ENCODE measurements around the gene MAGI2.

GRCh38 chr7:78185149-78185745 is 1268.2 kb downstream of the MAGI2 start:
- TF ChIP-seq ISL1 (CRISPR knock-in tag; IDR thresholded peaks at IDR 0.05) (no peak), ZFP3 (CRISPR knock-in tag; IDR thresholded peaks at IDR 0.05) (no peak)

Measured in SK-N-SH treated with all-trans-retinoic acid at 6 μM for 48 hours (cell line).